Vagina (tissue), 2 donors: Measurements from ENCODE around the gene SERINC5.

Source experiments
- POLR2A ChIP-seq, 2 donors: fragments of 450-650 bp; IDR thresholded peaks; one replicate each; pipeline ENCODE4 v1.6.1; 2017; ENCODE audit warnings: antibody characterized with exemption in 2 of 2, mild to moderate bottlenecking in 2 of 2, moderate library complexity in 2 of 2
- POLR2AphosphoS5 ChIP-seq, 2 donors: sonication (generic); formaldehyde crosslinking; IDR thresholded peaks; one replicate each; pipeline ENCODE4 v1.9.0; 2017; ENCODE audit warnings: antibody characterized with exemption in 2 of 2, mild to moderate bottlenecking in 2 of 2, low read depth in 1 of 2; ENCODE audit not compliant: insufficient read depth in 1 of 2
- TF ChIP-seq, protein P1 (sequence below), 3 experiments: fragments of 450-650 bp in 2 of 3; fragments of 200-600 bp in 1 of 3; sonication (generic) in 1 of 3; IDR thresholded peaks; one replicate each; pipeline ENCODE4 v1.5.1; 2017 to 2019; ENCODE audit warnings: antibody characterized with exemption in 3 of 3, mild to moderate bottlenecking in 2 of 3, moderate library complexity in 2 of 3

DNA sequence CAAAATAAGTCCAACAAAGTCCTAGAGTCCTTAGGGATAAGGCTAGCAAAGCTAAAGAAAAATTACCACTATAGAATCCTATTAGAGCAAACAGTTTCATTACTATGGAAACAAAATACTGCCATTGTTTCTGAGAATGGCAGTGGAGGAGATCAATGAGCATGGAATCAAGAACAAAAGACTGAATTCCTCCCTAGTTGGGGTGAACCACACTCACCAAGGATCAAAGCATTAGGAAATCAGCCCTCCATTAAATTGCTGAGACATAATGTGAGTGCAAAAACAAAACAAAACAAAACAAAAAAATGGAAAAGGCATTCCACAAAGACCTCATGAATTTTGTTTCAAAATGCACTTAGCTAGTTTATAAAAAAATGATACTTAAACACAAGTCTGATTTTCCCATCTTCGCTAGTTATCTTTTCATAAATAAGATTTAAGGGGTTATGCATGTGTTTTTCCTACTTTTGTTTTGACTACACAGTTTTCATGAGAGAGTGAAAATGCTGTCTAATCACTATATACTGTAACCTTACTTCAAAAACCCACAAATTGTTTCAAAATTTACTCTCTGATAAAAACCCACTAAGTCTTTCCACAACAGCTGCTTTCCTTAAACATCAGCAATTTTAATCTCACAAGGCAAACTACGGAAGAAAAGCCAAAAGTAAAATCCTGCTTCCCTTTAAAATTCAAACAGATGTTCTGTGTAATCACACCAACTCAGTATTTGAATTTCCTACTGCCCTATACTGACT, 9.7 kb downstream of the SERINC5 start:
- TF ChIP-seq, protein P1, sequence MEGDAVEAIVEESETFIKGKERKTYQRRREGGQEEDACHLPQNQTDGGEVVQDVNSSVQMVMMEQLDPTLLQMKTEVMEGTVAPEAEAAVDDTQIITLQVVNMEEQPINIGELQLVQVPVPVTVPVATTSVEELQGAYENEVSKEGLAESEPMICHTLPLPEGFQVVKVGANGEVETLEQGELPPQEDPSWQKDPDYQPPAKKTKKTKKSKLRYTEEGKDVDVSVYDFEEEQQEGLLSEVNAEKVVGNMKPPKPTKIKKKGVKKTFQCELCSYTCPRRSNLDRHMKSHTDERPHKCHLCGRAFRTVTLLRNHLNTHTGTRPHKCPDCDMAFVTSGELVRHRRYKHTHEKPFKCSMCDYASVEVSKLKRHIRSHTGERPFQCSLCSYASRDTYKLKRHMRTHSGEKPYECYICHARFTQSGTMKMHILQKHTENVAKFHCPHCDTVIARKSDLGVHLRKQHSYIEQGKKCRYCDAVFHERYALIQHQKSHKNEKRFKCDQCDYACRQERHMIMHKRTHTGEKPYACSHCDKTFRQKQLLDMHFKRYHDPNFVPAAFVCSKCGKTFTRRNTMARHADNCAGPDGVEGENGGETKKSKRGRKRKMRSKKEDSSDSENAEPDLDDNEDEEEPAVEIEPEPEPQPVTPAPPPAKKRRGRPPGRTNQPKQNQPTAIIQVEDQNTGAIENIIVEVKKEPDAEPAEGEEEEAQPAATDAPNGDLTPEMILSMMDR (IDR thresholded peaks at IDR 0.05), result no peak
- TF ChIP-seq POLR2AphosphoS5 (IDR thresholded peaks at IDR 0.05; ENCODE audit: insufficient read depth in 1 of 2, low read depth in 1 of 2) (no peak), POLR2A (IDR thresholded peaks at IDR 0.05) (no peak)
